Lung (tissue), 12 donors: ENCODE data around the gene RAD51D. TPM values are rescaled to one million over a fixed set of nuclear protein-coding genes. Genes with fewer than 3 reads are reported as not detected.

ENCODE experiments used
- ATAC-seq: fragments of 200-7000 bp; cut with Tn5 transposase; one replicate; pipeline ENCODE4 v1.9.1; 2020; ENCODE audit warnings: moderate number of reproducible peaks; ENCODE audit not compliant: insufficient read depth, low FRiP score
- DNase-seq, 3 donors: peaks; one replicate each; pipeline ENCODE4 v3.0.0-alpha.2; 2013 to 2017
- H3K27ac ChIP-seq, 2 donors: one replicate each; pipeline ENCODE4 v1.5.1; 2013; ENCODE audit warnings: mild to moderate bottlenecking in 2 of 2, moderate library complexity in 2 of 2, control low read depth in 1 of 2, inconsistent platforms in 1 of 2, low read depth in 1 of 2, low read length in 1 of 2
- H3K27me3 ChIP-seq, 3 donors: one replicate each; pipeline ENCODE4 v1.5.1; 2013; ENCODE audit warnings: low read length in 2 of 3; ENCODE audit not compliant: control insufficient read depth in 3 of 3, insufficient read depth in 3 of 3
- H3K36me3 ChIP-seq, 4 donors: one replicate each; pipeline ENCODE4 v1.5.1; 2013; ENCODE audit warnings: low read length in 4 of 4, mild to moderate bottlenecking in 1 of 4, moderate library complexity in 1 of 4; ENCODE audit not compliant: control insufficient read depth in 4 of 4, insufficient read depth in 4 of 4
- H3K4me1 ChIP-seq, 5 donors: one replicate each; pipeline ENCODE4 v1.5.1; 2013; ENCODE audit warnings: low read length in 5 of 5, mild to moderate bottlenecking in 2 of 5, moderate library complexity in 1 of 5; ENCODE audit not compliant: control insufficient read depth in 5 of 5, insufficient read depth in 5 of 5
- H3K4me3 ChIP-seq: one replicate; pipeline ENCODE4 v1.5.1; 2013; ENCODE audit warnings: mild to moderate bottlenecking, control low read depth, moderate library complexity
- H3K9ac ChIP-seq, 2 donors: one replicate each; pipeline ENCODE4 v1.5.1; 2013; ENCODE audit warnings: low read length in 2 of 2, control low read depth in 1 of 2; ENCODE audit not compliant: insufficient read depth in 1 of 2
- H3K9me3 ChIP-seq, 4 donors: one replicate each; pipeline ENCODE4 v1.5.1; 2013; ENCODE audit warnings: low read length in 3 of 4, mild to moderate bottlenecking in 1 of 4, moderate library complexity in 1 of 4; ENCODE audit not compliant: control insufficient read depth in 4 of 4, insufficient read depth in 3 of 4
- WGBS, 2 donors: extraction: QIAGEN DNeasy Blood & Tissue Kit; methylation state at CpG; one replicate each; pipeline ENCODE4 v1.1.7; 2013; 5-methylcytosine and 5-hydroxymethylcytosine counted together
- polyA plus RNA-seq, 2 donors: library from polyadenylated mRNA; stranded (reverse); fragments of 200-250 nt; gene quantifications; one replicate each; pipeline ENCODE4 v1.2.1, GENCODE V29; 2013
- total RNA-seq, 2 donors: library from RNA; depleted of rRNA in 1 of 2; stranded (reverse); fragments of >200 nt in 1 of 2; gene quantifications; one replicate each; pipeline ENCODE4 v1.2.1, GENCODE V29; 2014 to 2021
- TF ChIP-seq, protein P1 (sequence below): IDR thresholded peaks from 2 replicates; pipeline ENCODE4 v1.5.1; 2012; ENCODE audit warnings: mild to moderate bottlenecking; ENCODE audit errors: control extremely low read depth, extremely low read depth
- donor health status: control.
- donor health status: control.
- donor health status: Bipolar disorder and iron deficiency.
- donor health status: healthy.
- donor health status: DM: yes; HTN: yes; CAD: no.

The RAD51D gene
- total and polyA plus RNA-seq, 4 donors = 5.0 to 17.4 (median 8.9) TPM

DNA sequence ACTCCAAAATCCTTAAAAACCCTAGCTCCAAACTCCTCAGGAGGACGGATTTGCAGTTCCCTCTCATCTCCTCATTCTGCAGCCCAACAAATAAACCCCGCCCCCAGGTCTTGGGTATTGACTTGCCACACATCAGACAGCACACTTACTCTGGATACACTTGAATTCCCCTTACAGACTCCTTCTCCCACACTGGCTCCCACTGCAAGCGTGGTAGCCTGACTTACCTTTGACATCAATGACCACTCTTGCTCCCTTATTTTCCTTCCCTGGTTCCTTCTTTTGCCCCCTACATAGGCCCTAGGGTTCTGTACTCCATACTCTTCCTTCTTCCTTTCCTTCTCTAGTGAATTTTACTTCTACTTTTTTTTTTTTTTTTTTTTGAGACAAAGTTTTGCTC is 63.6 kb downstream of the RAD51D start:
- TF ChIP-seq, protein P1, sequence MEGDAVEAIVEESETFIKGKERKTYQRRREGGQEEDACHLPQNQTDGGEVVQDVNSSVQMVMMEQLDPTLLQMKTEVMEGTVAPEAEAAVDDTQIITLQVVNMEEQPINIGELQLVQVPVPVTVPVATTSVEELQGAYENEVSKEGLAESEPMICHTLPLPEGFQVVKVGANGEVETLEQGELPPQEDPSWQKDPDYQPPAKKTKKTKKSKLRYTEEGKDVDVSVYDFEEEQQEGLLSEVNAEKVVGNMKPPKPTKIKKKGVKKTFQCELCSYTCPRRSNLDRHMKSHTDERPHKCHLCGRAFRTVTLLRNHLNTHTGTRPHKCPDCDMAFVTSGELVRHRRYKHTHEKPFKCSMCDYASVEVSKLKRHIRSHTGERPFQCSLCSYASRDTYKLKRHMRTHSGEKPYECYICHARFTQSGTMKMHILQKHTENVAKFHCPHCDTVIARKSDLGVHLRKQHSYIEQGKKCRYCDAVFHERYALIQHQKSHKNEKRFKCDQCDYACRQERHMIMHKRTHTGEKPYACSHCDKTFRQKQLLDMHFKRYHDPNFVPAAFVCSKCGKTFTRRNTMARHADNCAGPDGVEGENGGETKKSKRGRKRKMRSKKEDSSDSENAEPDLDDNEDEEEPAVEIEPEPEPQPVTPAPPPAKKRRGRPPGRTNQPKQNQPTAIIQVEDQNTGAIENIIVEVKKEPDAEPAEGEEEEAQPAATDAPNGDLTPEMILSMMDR = no peak
- ATAC-seq = no peak
- H3K4me1 ChIP-seq = peaks cover 2 to 10% (median 4%) of the 10 kb centered on the region in 5 donors
- H3K9ac ChIP-seq = no peak overlapping the region
- H3K9me3 ChIP-seq = no peaks in the 10 kb centered on the region
- no peaks in the 10 kb centered on the region for H3K36me3 ChIP-seq
- no peak overlapping the region for H3K27ac ChIP-seq
- no peaks in the 10 kb centered on the region for H3K27me3 ChIP-seq
- no peak overlapping the region for H3K4me3 ChIP-seq
- DNase-seq = no peak
- whole genome bisulfite sequencing, 2 donors = 81 to 88% methylated on average over 3 of the region's 3 CpGs

- Histone ChIP-seq H3K4me3 (no peak overlapping the region), H3K4me1 (peaks cover 3 to 10% (median 7%) of the 10 kb centered on the region in 5 donors), H3K9ac (no peak overlapping the region), H3K27me3 (no peaks in the 10 kb centered on the region), H3K27ac (no peak overlapping the region), H3K36me3 (no peaks in the 10 kb centered on the region), H3K9me3 (no peaks in the 10 kb centered on the region)
- 95% methylated on average over 1 of the region's 1 CpG for WGBS, 2 donors
- TF ChIP-seq, protein P1 = no peak
- no peak for DNase-seq
- no peak for ATAC-seq
Measured at GRCh38 chr17:35053204-35053603, 66.5 kb downstream of the RAD51D start.

DNA sequence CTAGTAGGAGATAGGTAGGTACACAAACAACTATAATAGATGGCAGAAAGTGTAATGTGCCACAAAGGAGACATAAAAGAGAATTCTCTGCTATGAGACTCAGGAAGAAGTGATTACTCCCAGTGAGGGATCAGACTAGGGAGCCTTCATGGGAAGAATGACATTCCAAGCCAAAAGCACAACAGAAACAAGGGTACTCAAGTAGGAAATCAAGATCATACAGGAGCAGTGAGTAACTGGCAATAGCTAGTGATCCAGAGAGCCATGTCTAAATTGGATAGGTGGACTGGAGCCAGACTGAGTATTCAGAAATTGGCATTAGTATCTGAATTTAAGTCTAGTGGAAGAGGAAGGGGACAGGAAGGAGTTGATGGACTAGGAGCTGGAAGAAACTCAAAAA is 66.9 kb downstream of the RAD51D start:
- H3K4me1 ChIP-seq = peaks cover 3 to 10% (median 7%) of the 10 kb centered on the region in 5 donors
- no peaks in the 10 kb centered on the region for H3K36me3 ChIP-seq
- H3K9me3 ChIP-seq = no peaks in the 10 kb centered on the region
- no peak for ATAC-seq
- no peak overlapping the region for H3K4me3 ChIP-seq
- no peak overlapping the region for H3K9ac ChIP-seq
- no peak overlapping the region for H3K27ac ChIP-seq
- no peak for DNase-seq
- no peaks in the 10 kb centered on the region for H3K27me3 ChIP-seq
- TF ChIP-seq, protein P1 = no peak

- Histone ChIP-seq H3K4me1 (peaks cover 3 to 10% (median 7%) of the 10 kb centered on the region in 5 donors), H3K27me3 (no peaks in the 10 kb centered on the region), H3K27ac (no peak overlapping the region), H3K9me3 (no peaks in the 10 kb centered on the region), H3K36me3 (no peaks in the 10 kb centered on the region), H3K9ac (no peak overlapping the region), H3K4me3 (no peak overlapping the region)
- DNase-seq (no peak), ATAC-seq (no peak)
- TF ChIP-seq, protein P1 = no peak
Measured at GRCh38 chr17:35052241-35052610, 67.4 kb downstream of the RAD51D start.
